Measurements from ENCODE around the gene OR8B8.
"Not testable (repeated sequence)": the region's sequence is repeated elsewhere in the genome, so short reads cannot be mapped to it uniquely, and the experiment has no call there.

The OR8B8 gene, protein sequence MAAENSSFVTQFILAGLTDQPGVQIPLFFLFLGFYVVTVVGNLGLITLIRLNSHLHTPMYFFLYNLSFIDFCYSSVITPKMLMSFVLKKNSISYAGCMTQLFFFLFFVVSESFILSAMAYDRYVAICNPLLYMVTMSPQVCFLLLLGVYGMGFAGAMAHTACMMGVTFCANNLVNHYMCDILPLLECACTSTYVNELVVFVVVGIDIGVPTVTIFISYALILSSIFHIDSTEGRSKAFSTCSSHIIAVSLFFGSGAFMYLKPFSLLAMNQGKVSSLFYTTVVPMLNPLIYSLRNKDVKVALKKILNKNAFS

DNA sequence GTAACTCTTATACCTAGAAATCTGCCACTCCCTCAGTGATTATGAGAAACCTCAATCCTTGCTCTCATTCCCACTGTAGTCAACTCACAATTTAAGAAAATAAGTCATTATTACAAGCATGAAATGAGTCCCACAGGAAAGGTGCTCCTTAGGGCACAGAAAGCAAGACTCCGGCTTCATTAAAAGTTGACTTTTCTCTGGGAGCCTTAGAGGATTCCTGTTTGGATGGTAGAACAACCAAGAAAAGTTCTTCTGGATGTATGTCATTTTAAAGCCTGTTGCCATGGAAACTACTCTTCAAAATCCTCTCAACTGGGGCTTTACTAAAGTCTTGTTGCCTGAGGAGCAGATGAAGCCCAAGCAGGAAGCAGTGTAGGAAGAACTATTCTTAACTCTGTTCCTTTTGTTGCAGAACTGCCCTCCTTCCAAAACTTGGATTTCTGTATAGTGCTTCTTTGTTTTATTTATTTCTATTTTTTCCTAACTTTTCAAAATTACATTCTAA lies at the start of gene OR8B8:
Gene OR8B8, minus strand, starts transcription at position 51 of the 505 bp plus-strand sequence. CDS start 4,611 bp downstream, outside the sequence.
- DNase-seq, result no peak

DNA sequence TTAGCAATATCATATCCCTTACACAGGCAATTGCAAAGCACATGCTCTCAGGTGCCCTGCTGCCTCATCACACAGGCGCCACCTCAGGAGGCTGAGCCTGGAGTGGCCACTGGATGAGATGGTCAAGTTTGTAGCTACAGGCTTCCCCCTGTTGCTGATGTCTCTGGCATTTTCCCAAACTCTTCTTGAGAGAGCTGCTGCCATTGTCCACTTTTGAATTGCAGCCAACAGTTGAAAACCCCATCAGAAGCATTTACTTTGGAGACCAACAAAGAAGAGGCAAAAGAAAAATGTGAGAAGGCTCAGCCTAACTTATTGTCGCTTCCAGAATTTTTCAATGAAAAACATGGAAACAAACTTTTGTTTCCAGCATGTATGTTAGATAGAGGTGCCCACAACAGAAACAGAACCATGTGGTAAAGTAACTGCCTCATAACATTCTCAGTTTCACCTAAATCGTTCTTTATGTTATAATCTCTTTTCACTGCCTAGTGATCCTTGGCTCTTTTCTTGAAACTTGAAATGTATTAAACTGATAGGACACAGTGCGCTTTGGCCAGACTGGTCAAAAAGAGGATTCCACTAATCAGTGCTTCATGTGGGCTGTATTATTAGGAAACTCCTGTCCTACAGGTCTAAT lies 47.6 kb upstream of the OR8B8 start:
- DNase-seq, result no peak

DNA sequence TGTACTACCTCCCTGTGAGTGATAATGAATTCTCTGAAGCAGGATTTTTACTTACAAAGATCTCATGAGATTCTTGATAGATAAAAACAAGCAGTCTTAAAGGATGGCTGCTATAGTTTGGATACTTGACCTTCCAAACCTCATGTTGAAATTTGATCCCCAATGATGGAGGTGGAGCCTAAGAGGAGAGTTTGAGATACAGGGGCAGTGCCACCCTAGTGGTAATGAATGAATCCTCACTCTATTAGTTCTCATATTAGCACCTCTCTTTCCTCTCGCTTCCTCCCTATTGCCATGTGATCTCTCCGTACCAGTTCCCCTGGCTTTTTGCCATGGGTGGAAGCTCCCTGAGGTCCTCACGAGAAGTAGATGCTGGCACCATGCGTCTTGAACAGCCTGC lies 37.9 kb upstream of the OR8B8 start:
- no peak for DNase-seq

DNA sequence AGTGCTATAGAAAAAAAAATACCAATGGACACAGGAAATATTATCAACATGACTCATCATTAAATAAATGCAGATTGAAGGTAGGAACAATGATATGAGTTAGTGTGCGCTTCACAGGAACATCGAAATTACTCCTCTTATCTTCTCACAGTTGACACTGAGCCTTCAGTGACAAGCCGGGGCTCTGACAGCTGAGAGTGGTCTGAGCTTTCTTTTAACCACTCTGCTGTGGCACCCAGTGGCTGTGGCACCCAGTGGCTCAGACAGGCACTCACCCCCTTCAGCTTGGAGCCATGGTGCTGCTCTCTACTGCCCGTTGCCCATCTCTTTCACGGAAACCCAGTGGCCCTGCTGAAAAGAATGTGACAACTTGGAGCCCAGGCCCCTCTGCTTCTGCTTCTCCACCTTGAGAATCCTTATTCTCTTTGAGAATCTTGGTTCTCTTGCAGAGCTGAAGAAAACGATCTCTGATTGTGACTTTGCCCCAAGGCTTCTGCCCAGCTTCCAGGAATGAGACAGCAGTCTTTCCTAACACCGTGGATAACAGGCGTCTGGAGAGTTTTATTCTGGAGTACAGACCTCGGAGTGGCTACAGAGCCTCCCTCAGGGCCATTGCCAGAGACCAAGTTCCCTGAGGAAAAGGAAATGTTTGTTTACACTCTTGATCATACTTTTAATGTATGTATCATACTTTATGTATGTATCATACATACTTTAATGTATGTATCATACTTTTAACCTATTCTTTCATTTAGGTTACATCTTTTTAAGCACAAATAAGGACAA lies 37.1 kb upstream of the OR8B8 start:
- no peak for DNase-seq

DNA sequence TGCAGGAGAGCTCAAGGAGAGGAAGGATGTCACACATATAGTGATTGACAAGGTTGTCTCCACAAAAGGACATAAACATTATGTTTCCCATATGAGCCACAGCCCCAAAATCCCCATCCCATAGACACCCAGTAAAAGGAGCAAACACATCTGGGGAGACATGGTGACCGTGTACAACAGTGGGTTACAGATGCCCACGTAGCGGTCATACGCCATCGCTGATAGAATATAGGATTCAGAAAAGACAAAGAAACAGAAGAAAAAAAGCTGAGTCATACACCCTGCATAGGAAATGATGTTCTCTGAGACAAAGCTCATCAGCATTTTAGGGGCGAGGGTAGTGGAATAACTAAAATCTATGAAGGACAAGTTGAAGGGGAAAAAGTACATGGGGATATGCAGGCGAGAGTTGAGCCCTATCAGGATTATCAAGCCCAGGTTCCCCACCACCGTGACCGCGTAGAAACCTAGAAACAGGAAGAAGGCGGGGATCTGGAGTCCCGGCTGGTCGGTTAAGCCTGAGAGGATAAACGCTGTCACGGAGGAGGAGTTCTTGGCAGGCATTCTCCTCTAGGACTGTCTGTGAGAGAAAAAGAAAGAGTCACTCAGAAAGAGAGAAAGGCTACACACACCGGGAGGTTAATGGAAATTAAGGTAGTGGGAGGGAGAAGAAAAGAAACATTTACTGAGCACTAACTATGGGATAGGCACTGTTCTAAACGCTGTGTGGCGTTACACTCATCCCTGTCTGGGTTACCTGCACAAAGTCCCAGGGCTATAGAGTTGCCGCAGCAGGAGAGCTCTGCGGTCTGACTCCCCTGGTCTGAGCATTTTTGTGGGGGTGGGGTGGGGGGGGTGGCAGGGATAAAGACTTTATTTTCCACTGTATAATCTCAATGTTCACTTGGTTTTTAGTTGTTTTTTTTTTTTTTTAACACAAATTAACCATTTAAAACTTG lies 36.1 kb upstream of the OR8B8 start:
- DNase-seq, result peak; percentile 63

DNA sequence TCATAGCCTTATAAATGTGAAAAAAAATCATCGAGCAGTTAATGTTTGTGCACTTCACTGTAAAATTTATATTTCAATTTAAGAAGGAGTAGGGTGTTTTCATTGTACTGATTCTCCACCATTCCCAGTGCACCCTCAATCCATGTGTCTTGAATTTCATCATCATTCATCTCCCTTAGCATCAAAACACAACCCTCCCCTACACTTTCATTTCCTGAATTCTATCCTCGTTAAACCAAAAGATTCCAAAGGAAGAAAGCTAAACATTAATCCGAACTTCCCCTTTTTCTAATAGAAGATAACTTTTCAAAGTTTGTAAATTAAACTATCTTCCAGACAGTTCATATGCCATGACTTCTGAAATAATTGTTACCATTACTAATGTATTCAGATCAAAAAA lies 34.1 kb upstream of the OR8B8 start:
- DNase-seq, result no peak

DNA sequence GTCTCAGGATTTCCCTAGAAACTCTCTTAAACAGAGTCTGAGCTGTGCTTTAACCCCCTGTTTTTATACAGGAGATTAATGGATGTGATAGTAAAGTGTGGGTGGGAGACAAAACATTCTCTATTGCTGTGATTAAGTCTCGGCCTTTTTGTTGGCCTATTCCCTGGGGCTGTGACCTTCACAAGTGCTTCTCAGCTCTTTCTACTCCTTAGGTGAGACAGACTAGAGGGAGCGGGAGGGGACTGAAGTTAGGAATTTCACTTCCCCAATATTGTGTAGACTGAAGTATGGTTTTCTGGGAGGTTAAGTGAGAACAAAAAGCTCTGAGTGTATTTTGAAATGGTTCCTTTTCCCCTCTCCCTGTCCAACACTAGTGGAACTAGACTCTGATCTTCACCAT lies 29.8 kb upstream of the OR8B8 start:
- DNase-seq, result no peak

DNA sequence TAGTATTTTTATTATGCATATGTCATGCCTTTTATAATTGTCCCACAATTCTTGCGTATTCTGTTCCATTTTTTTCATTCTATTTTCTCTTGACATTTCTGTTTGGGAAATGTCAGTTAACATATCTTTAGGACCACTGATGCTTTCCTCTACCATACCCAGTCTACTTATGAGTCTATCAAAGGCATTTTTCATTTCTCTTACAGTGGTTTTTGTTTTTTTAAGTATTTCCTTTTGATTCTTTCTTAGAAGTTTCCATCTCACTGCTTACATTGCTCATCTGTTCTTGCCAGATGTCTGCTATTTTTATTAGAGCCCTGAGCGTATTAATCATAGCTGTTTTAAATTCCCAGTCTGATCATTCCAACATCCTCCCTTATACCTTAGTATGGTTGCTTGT lies 29.3 kb upstream of the OR8B8 start:
- no peak for DNase-seq

DNA sequence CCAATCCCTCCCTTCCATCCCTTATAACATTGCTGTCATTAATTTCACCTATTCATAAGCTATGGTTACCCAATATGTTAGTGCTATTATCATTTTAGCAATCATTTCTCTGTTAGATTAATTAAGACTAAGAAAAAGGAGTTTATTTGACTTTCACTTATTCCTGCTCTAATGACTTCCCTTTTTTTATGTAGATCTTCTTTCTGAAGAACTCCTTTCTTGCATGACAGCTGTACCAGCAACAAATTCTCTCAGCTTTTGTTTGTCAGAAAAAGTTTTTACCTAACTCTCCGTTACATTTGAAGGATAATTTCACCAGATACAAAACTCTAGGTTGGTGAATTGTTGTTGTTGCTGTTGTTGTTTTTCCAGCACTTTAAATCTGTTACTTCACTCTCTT lies 28.6 kb upstream of the OR8B8 start:
- no peak for DNase-seq

DNA sequence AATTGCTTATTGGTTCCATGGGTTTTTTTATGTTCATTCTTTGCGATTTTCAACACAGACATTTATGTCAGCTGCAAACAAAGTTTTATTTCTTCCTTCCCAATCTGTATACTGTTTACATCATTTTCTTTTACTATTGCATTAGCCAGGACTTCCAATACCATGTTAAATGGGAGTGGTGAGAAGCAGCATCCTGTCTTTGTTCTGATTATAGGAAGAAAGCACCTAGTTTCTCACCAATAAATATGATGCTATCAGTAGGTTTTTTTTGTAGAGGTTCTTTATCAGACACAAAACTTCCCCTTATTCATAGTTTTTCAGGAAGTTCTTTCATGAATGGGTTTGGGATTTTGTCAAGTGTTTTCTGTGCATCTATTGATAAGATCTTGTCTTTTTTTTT lies 28.0 kb upstream of the OR8B8 start:
- no peak for DNase-seq

DNA sequence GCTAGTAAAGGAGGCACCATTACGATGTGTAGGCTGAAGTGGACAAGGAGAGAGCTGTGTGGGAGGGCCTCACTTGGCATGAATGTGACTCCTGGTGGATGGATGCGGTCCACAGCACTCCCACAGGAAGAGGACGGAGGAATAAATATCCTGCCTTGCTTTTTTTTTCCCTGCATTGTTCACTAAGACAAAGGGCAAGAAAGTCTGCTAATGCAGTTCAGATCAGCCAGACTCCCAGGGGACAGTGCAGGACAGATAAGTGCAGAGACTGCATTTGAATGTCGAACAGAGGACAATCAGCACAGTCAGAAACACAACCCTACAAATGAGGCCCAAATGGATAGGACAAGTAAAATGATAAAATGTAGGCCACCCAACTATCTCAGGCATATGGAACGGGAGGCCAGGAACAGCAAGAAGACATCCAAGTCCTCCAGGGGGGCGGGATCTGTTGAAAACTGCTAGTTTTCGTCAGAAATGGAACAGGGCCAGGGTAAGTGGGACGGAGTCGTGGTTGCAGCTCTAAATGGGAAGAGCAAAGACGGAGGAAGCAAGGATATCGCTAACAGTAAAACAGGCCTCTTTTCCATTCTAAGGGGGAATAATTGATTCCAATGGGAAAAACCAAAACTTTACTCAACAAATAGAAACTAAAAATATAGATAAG lies 25.2 kb upstream of the OR8B8 start:
- DNase-seq, result no peak

DNA sequence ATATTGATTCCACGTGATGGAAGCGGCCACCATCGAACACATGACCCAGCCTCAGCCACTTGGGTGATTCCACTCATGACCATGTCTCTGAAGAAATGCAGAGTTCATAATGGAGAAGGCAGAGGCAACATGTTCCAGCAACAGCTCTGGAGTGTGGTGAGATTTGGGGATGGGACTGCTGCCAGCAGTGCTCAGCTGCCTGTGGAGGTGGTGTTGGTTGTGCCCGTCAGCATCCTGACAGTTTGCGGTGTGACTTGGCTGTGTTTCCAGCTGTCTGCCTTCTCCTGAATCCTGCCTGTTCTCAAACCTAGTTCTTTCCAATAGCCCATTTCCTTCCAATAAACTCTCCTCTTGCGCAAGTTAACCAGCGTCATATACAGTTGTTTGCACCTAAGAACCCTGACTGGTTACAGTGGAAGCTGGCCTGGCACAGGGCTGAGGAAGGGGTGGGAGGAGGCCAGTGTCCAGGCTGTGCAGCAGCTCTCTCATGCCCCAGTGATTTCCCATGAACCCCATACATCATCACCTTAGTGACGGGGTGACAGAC lies 22.0 kb upstream of the OR8B8 start:
- DNase-seq, result no peak

DNA sequence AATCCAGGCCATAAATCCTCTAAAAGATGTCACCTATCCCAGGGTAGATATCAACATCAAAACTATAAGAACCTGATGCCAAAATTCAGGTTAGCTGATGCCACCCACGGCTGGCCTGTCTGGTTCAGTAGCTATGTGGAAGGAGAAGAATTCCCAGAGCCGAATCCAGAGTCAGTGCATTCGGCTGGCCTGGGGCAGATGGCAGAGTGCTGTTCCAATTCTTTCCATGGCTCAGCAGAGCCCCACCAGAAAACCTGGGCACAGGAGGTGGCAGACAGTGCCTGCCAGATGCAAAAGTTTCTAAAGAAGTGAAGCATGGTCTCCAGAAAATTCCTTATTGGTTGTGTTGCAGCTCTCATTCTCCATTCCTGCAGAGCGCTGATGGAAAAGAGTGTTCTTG lies 19.9 kb upstream of the OR8B8 start:
- DNase-seq, result no peak

DNA sequence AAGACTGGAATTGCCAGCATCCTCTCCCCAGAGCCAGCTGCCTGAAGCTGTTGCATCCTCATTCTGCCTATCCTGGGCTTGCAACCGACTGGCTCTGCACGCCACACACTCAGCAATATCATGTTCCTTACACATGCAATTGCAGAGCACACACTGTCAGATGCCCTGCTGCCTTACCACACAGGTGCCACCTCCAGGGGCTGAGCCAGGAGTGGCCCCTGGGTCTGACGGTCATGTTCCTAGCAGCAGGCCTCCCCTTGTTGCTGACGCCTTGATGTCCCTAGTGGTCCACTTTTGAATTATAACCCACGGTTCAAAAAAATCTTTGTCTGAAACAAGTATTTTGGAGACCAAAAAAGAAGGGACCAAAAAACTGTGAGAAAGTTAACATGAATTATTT lies 18.5 kb upstream of the OR8B8 start:
- DNase-seq, result no peak

DNA sequence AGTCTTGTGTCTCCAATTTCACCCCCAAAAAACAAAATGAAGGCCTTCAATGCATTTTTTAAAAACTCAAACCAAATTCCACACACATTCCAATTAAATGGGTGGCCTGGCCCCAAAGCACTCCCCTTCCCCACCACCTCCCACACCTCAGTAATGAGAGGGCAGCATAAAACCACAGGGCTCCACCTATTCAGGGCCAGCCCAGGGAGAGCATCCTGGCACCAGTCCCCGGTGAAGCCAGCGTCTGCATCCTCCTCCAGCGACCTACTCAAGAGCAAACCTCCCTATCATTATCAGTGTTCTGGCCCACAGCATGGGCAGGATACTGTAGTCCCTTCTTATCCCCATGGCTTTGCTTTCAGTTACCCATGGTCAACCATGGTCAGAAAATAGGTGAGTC lies 17.8 kb upstream of the OR8B8 start:
- no peak for DNase-seq

DNA sequence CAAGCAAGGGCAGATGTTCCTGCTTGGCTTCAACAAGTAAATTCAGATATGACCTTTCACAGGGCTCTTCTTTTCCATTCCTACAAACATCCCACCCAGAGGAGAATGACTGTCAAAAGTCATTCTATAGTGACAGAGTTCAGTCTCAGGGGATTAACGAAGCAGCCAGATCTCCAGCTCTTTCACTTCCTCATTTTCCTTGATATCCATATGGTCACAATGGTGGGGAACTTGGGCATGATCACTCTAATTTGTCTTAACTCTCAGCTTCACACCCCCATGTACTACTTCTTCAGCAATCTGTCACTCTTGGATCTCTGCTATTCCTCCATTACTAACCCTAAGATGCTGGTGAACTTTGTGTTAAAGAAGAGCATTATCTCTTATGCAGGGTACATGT lies 15.0 kb upstream of the OR8B8 start:
- DNase-seq, result no peak

DNA sequence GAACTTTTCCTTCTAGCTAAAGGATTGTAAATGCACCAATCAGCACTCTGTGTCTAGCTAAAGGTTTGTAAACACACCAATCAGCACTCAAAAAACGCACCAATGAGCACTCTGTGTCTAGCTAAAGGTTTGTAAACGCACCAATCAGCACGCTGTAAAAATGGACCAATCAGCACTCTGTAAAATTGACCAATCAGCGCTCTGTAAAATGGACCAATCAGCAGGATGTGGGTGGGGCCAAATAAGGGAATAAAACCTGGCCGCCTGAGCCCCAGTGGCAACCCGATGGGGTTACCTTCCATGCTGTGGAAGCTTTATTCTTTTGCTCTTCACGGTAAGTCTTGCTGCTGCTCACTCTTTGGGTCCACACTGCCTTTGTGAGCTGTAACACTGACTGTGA lies 13.9 kb upstream of the OR8B8 start:
- DNase-seq, result not testable (repeated sequence)

DNA sequence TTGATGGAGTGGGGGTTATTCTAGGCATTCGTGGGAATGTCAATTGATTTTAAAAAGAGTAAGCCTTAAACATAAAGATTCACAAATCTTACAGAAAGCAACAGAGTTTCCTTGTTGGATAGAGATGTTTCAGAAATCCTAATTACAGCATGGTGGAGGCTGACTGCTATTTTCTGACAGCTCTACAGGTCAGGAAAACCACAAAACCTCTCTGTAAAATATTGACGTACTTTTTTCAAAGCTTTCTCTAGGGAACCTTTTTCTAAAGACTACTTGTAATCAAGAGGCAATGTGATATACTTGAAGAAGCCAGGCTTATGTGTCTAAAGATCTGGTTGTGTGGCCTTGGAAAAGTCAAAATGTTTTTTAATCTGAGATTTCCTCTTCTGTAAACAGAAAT lies 9.1 kb upstream of the OR8B8 start:
- no peak for DNase-seq

DNA sequence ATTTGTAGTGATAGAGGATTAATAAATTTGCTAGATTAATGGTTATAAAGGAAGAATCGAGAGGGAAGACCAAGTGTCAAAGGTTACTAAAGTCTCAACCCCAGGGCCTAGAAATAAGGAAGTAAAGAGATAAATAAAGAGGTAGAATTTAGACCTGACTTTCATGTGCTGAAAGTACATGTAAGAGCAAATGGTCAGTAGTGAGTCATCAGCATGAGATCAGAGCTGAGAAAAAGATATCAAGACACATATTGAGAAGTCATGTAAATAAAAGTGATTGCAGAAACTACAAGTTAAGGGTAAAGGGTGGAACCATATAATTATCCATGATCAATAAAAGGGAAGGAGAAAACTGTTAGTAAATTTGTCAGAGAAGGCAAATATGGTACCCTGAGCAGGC lies 1.4 kb upstream of the OR8B8 start:
- DNase-seq, result no peak

DNA sequence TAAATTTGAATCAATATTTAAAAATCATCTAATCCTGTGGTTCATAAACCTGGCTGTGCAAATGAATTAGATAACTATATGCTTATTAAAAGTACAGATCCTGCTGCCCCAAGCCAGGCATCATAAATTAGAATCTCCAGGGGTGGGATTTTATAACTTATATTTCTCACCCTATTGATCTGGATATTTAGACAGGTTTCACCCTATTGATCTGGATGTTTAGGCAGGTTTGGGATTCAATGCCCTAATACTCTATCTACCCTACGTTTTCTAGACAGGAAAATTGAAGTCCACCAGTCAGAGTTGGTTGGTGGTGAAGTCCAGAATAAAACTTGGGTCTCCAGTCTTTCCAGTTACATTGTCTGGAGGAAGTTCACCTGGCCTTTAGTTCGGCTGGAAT lies 2.6 kb downstream of the OR8B8 start:
- no peak for DNase-seq

DNA sequence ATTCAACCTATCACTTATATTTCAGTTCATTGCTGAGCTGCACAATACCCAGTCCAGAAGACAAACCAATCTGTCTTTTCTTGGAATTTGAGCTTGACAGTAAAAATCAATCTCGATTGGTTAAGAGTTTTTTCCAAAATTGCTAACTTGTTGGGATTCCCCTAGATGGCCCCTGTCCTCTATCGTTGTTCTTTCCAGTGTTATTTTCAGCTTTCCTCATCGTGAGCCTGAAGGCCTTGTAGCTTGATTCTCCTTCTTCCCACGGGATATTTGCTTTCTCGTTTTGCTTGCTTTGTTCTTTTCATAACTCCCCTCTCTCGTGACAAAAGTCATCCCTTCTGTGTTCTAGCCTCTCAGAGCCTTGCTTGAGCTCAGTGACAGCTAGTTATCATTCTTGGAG lies 3.1 kb downstream of the OR8B8 start:
- DNase-seq, result no peak

DNA sequence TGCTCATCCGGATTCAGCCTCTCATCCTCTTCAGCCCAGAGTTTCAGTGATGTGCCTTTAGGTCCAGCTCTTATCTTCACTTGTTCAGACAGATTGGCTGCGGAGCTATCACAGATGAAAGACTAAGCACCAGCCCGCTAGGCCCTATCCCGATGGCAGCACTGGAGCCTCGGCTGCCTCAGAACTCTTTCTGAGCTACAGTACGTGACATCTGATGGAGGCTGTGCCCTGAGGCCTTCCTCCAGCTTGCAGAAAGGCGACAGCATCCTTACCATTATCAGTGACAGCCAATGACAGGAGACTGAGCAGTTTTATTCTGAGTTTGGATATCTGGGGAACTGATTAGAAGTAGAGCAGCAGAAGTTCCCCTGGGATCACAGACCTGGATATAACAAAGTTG lies 4.0 kb downstream of the OR8B8 start:
- DNase-seq, result no peak
